HCEC 1CT (cell line): ENCODE measurements around the gene TARBP2.

Source experiments
- DNase-seq: peaks from one replicate; pipeline ENCODE4 v3.0.0-alpha.2; 2017

The TARBP2 gene

GRCh38 chr12:53497461-53497860, 3.6 kb upstream of the TARBP2 start:
- DNase-seq: no peak

GRCh38 chr12:53498235-53498630, 2.9 kb upstream of the TARBP2 start:
- no peak for DNase-seq

GRCh38 chr12:53499266-53500141, 1.6 kb upstream of the TARBP2 start, which contains the start of gene MAP3K12:
Gene MAP3K12, minus strand, starts transcription at chr12:53499458. Its CDS starts 12,067 bp downstream, at chr12:53487391.
- peak; percentile 68 for DNase-seq

GRCh38 chr12:53500142-53500775, 824 bp upstream of the TARBP2 start:
- DNase-seq: peak; percentile 79

GRCh38 chr12:53501615-53502181, 615 bp downstream of the TARBP2 start:
- no peak for DNase-seq

GRCh38 chr12:53502331-53502730, 1.2 kb downstream of the TARBP2 start:
- DNase-seq: no peak

GRCh38 chr12:53502983-53503728, 2.1 kb downstream of the TARBP2 start:
- no peak for DNase-seq

GRCh38 chr12:53504004-53504920, 3.2 kb downstream of the TARBP2 start:
- no peak for DNase-seq

- DNase-seq: peak; percentile 38
Observed at GRCh38 chr12:53505086-53505485, 4.0 kb downstream of the TARBP2 start.

GRCh38 chr12:53505555-53506449, 4.7 kb downstream of the TARBP2 start:
- no peak for DNase-seq

GRCh38 chr12:53506450-53506785, 5.3 kb downstream of the TARBP2 start:
- DNase-seq: no peak

GRCh38 chr12:53506881-53507602, 6.0 kb downstream of the TARBP2 start, which contains the start of gene NPFF:
Gene NPFF, minus strand, starts transcription at chr12:53507484. Its CDS starts 10 bp downstream, at chr12:53507474.
- DNase-seq: no peak

GRCh38 chr12:53507603-53507885, 6.5 kb downstream of the TARBP2 start:
- DNase-seq: no peak

GRCh38 chr12:53508534-53509170, 7.6 kb downstream of the TARBP2 start:
- DNase-seq: peak; percentile 63

- no peak for DNase-seq
Observed at GRCh38 chr12:53510181-53510812, 9.2 kb downstream of the TARBP2 start.

GRCh38 chr12:53513712-53514410, 12.8 kb downstream of the TARBP2 start:
- no peak for DNase-seq

- no peak for DNase-seq
Observed at GRCh38 chr12:53514628-53515290, 13.7 kb downstream of the TARBP2 start.

- DNase-seq: no peak
Observed at GRCh38 chr12:53515291-53515680, 14.2 kb downstream of the TARBP2 start.
